H9 (cell line): ENCODE results near the gene C3orf20. TPM values are rescaled to one million over a fixed set of nuclear protein-coding genes. Genes with fewer than 3 reads are reported as not detected.
A peak's percentile ranks its signal among the peaks of the same experiment; 100 is the strongest.

Source experiments
- DNase-seq: peaks from one replicate; pipeline ENCODE4 v3.0.0-alpha.2; 2017
- H2AFZ ChIP-seq: one replicate; pipeline ENCODE4 v1.6.1; 2013; ENCODE audit warnings: mild to moderate bottlenecking, low read length, control low read depth, moderate library complexity
- H2AK5ac ChIP-seq: 2 replicates; pipeline ENCODE4 v1.6.1; 2013; ENCODE audit warnings: low read length, control low read depth, mixed read lengths; ENCODE audit not compliant: insufficient read length
- H2BK120ac ChIP-seq: one replicate; pipeline ENCODE4 v1.6.1; 2013; ENCODE audit warnings: low read depth, mild to moderate bottlenecking, low read length, control low read depth, inconsistent platforms; ENCODE audit not compliant: poor library complexity, severe bottlenecking
- H2BK12ac ChIP-seq: 2 replicates; pipeline ENCODE4 v1.6.1; 2013; ENCODE audit warnings: low read length, control low read depth, mixed read lengths, low read depth; ENCODE audit not compliant: insufficient read length
- H2BK15ac ChIP-seq: 2 replicates; pipeline ENCODE4 v1.6.1; 2013; ENCODE audit warnings: low read depth, low read length, control low read depth
- H2BK20ac ChIP-seq: one replicate; pipeline ENCODE4 v1.6.1; 2013; ENCODE audit warnings: low read depth, mild to moderate bottlenecking, low read length, control low read depth, inconsistent platforms; ENCODE audit not compliant: poor library complexity, severe bottlenecking
- H2BK5ac ChIP-seq: 2 replicates; pipeline ENCODE4 v1.6.1; 2013; ENCODE audit warnings: low read length, control low read depth, mixed read lengths; ENCODE audit not compliant: insufficient read length
- H3K14ac ChIP-seq: 2 replicates; pipeline ENCODE4 v1.6.1; 2013; ENCODE audit warnings: low read length, control low read depth; ENCODE audit not compliant: insufficient read depth
- H3K18ac ChIP-seq: 2 replicates; pipeline ENCODE4 v1.6.1; 2013; ENCODE audit warnings: low read depth, mild to moderate bottlenecking, mixed read lengths, low read length, control low read depth; ENCODE audit not compliant: insufficient read length
- H3K23ac ChIP-seq: 2 replicates; pipeline ENCODE4 v1.6.1; 2013; ENCODE audit warnings: low read length, control low read depth, mixed read lengths, low read depth; ENCODE audit not compliant: insufficient read length
- H3K23me2 ChIP-seq: 2 replicates; pipeline ENCODE4 v1.6.1; 2013; ENCODE audit warnings: low read depth, mild to moderate bottlenecking, mixed read lengths, low read length, control low read depth; ENCODE audit not compliant: insufficient read length, poor library complexity, severe bottlenecking
- H3K27ac ChIP-seq: 2 replicates; pipeline ENCODE4 v1.5.1; 2013; ENCODE audit warnings: low read length, control low read depth, mixed read lengths, low read depth; ENCODE audit not compliant: insufficient read length
- H3K27me3 ChIP-seq: 2 replicates; pipeline ENCODE4 v1.6.1; 2013; ENCODE audit warnings: low read length, control low read depth, inconsistent platforms; ENCODE audit not compliant: insufficient read depth
- H3K4ac ChIP-seq: 2 replicates; pipeline ENCODE4 v1.6.1; 2013; ENCODE audit warnings: low read depth, mild to moderate bottlenecking, control low read depth, inconsistent platforms, low read length, moderate library complexity
- H3K4me1 ChIP-seq: 2 replicates; pipeline ENCODE4 v1.6.1; 2013; ENCODE audit warnings: low read length, control low read depth, inconsistent platforms; ENCODE audit not compliant: insufficient read depth
- H3K4me2 ChIP-seq: 2 replicates; pipeline ENCODE4 v1.6.1; 2013; ENCODE audit warnings: low read length, control low read depth, mixed read lengths; ENCODE audit not compliant: insufficient read length, insufficient read depth
- H3K56ac ChIP-seq: 2 replicates; pipeline ENCODE4 v1.6.1; 2013; ENCODE audit warnings: low read depth, mild to moderate bottlenecking, mixed read lengths, low read length, control low read depth; ENCODE audit not compliant: insufficient read length
- H3K79me1 ChIP-seq: 2 replicates; pipeline ENCODE4 v1.6.1; 2013; ENCODE audit warnings: low read depth, mild to moderate bottlenecking, moderate library complexity, low read length, control low read depth, inconsistent platforms; ENCODE audit not compliant: insufficient read depth, poor library complexity, severe bottlenecking
- H3K79me2 ChIP-seq: 2 replicates; pipeline ENCODE4 v1.6.1; 2013; ENCODE audit warnings: low read length, control low read depth, inconsistent platforms; ENCODE audit not compliant: insufficient read depth
- H3K9ac ChIP-seq: 2 replicates; pipeline ENCODE4 v1.6.1; 2013; ENCODE audit warnings: low read length, control low read depth, mixed read lengths; ENCODE audit not compliant: insufficient read length; ENCODE audit errors: extremely low read depth
- H3K9me3 ChIP-seq: one replicate; pipeline ENCODE4 v1.6.1; 2013; ENCODE audit warnings: low read depth, low read length, inconsistent platforms; ENCODE audit not compliant: control insufficient read depth
- H3T11ph ChIP-seq: one replicate; pipeline ENCODE4 v1.6.1; 2013; ENCODE audit warnings: mild to moderate bottlenecking, low read length, control low read depth, inconsistent platforms
- H4K20me1 ChIP-seq: one replicate; pipeline ENCODE4 v1.6.1; 2013; ENCODE audit not compliant: control insufficient read depth, insufficient read length, insufficient read depth
- H4K5ac ChIP-seq: 2 replicates; pipeline ENCODE4 v1.6.1; 2013; ENCODE audit warnings: low read depth, mild to moderate bottlenecking, mixed read lengths, low read length, control low read depth; ENCODE audit not compliant: insufficient read length
- H4K8ac ChIP-seq: replicated peaks from 2 replicates; pipeline ENCODE4 v1.6.1; 2013; ENCODE audit warnings: low read length, control low read depth, mixed read lengths, low read depth; ENCODE audit not compliant: insufficient read length
- H4K91ac ChIP-seq: 2 replicates; pipeline ENCODE4 v1.6.1; 2013; ENCODE audit warnings: low read depth, mild to moderate bottlenecking, moderate library complexity, mixed read lengths, low read length, control low read depth; ENCODE audit not compliant: insufficient read length
- H3K27ac Mint-ChIP-seq, 3 experiments: 2 replicates in 2 of 3; 3 replicates in 1 of 3; pipeline ENCODE4 v1.8.0; 2020 to 2021; ENCODE audit warnings: mixed read lengths in 3 of 3, mild to moderate bottlenecking in 1 of 3, moderate library complexity in 1 of 3
- H3K27me3 Mint-ChIP-seq: 2 replicates; pipeline ENCODE4 v1.8.0; 2021; ENCODE audit warnings: low read depth, mild to moderate bottlenecking, moderate library complexity, mixed read lengths
- H3K36me3 Mint-ChIP-seq, 3 experiments: 2 replicates in 2 of 3; 3 replicates in 1 of 3; pipeline ENCODE4 v1.8.0; 2020 to 2021; ENCODE audit warnings: low read depth in 3 of 3, mixed read lengths in 3 of 3; ENCODE audit not compliant: insufficient read depth in 1 of 3
- H3K4me1 Mint-ChIP-seq, 2 experiments: 2 replicates each; pipeline ENCODE4 v1.8.0; 2020; ENCODE audit warnings: mixed read lengths in 2 of 2
- H3K4me3 Mint-ChIP-seq, 2 experiments: 2 replicates in 1 of 2; 3 replicates in 1 of 2; pipeline ENCODE4 v1.8.0; 2020 to 2021; ENCODE audit warnings: mild to moderate bottlenecking in 2 of 2, mixed read lengths in 2 of 2, moderate library complexity in 1 of 2
- H3K9me3 Mint-ChIP-seq, 2 experiments: 2 replicates in 1 of 2; 3 replicates in 1 of 2; pipeline ENCODE4 v1.8.0; 2020; ENCODE audit warnings: mild to moderate bottlenecking in 2 of 2, mixed read lengths in 2 of 2, moderate library complexity in 1 of 2
- WGBS: extraction: QIAGEN DNeasy Blood & Tissue Kit; methylation state at CpG from one replicate; pipeline ENCODE4 v1.1.7; 2013; ENCODE audit warnings: missing lambda C conversion rate, low lambda C conversion rate, mixed read lengths; ENCODE audit not compliant: insufficient read length; ENCODE audit errors: extremely low coverage; 5-methylcytosine and 5-hydroxymethylcytosine counted together
- total RNA-seq: library from RNA; stranded (reverse); gene quantifications from 2 replicates; pipeline ENCODE4 v1.2.1, GENCODE V29; 2021
- TF ChIP-seq, protein P1 (sequence below): fragments of 200-600 bp; sonication (generic); conservative IDR thresholded peaks from 3 replicates; pipeline ENCODE4 v1.8.0; 2021; ENCODE audit warnings: antibody characterized with exemption, mild to moderate bottlenecking

C3orf20 gene
- total RNA-seq, 1 experiment from 2014 or later: not detected

- Histone ChIP-seq H3K23ac (no peak overlapping the region), H3K4me2 (no peak overlapping the region), H3K4me1 (no peaks in the 10 kb centered on the region), H2AFZ (no peak overlapping the region), H3K9me3 (no peaks in the 10 kb centered on the region), H4K20me1 (no peaks in the 10 kb centered on the region), H2BK120ac (no peak overlapping the region), H3K9ac (no peak overlapping the region), H3K79me1 (no peaks in the 10 kb centered on the region), H2BK15ac (no peak overlapping the region), H3K4ac (no peak overlapping the region), H2AK5ac (no peak overlapping the region), H3K79me2 (no peaks in the 10 kb centered on the region), H4K91ac (no peak overlapping the region), H2BK12ac (no peak overlapping the region), H2BK5ac (no peak overlapping the region), H2BK20ac (no peak overlapping the region), H3K27ac (no peak overlapping the region), H3K27me3 (peaks cover 6% of the 10 kb centered on the region; the same call in 1 of the 2 replicates), H3K14ac (no peak overlapping the region), H3K23me2 (peaks cover 4% of the 10 kb centered on the region), H4K5ac (no peak overlapping the region), H3T11ph (no peak overlapping the region), H4K8ac (no peak overlapping the region), H3K56ac (no peak overlapping the region), H3K18ac (no peak overlapping the region)
- peaks cover 50% of the 10 kb centered on the region for H3K27me3 Mint-ChIP-seq
- peak overlapping the region in 1 of 3 experiments; percentile 73; a peak in 3 of 7 replicates for H3K27ac Mint-ChIP-seq
- H3K4me1 Mint-ChIP-seq: peaks cover 8 to 23% of the 10 kb centered on the region in 2 experiments
- no peaks in the 10 kb centered on the region for H3K36me3 Mint-ChIP-seq
- H3K4me3 Mint-ChIP-seq: no peak overlapping the region; a peak in 1 of 5 replicates
- no peak for DNase-seq
- no CpG with 5 or more reads among the region's 7 CpGs for WGBS
- no peaks in the 10 kb centered on the region; a peak in 1 of 5 replicates for H3K9me3 Mint-ChIP-seq
- TF ChIP-seq, protein P1, sequence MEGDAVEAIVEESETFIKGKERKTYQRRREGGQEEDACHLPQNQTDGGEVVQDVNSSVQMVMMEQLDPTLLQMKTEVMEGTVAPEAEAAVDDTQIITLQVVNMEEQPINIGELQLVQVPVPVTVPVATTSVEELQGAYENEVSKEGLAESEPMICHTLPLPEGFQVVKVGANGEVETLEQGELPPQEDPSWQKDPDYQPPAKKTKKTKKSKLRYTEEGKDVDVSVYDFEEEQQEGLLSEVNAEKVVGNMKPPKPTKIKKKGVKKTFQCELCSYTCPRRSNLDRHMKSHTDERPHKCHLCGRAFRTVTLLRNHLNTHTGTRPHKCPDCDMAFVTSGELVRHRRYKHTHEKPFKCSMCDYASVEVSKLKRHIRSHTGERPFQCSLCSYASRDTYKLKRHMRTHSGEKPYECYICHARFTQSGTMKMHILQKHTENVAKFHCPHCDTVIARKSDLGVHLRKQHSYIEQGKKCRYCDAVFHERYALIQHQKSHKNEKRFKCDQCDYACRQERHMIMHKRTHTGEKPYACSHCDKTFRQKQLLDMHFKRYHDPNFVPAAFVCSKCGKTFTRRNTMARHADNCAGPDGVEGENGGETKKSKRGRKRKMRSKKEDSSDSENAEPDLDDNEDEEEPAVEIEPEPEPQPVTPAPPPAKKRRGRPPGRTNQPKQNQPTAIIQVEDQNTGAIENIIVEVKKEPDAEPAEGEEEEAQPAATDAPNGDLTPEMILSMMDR: no peak
Measured at GRCh38 chr3:14804835-14805780, 130.2 kb downstream of the C3orf20 start.
